ENCODE data around the gene STXBP1.

The STXBP1 gene

DNA sequence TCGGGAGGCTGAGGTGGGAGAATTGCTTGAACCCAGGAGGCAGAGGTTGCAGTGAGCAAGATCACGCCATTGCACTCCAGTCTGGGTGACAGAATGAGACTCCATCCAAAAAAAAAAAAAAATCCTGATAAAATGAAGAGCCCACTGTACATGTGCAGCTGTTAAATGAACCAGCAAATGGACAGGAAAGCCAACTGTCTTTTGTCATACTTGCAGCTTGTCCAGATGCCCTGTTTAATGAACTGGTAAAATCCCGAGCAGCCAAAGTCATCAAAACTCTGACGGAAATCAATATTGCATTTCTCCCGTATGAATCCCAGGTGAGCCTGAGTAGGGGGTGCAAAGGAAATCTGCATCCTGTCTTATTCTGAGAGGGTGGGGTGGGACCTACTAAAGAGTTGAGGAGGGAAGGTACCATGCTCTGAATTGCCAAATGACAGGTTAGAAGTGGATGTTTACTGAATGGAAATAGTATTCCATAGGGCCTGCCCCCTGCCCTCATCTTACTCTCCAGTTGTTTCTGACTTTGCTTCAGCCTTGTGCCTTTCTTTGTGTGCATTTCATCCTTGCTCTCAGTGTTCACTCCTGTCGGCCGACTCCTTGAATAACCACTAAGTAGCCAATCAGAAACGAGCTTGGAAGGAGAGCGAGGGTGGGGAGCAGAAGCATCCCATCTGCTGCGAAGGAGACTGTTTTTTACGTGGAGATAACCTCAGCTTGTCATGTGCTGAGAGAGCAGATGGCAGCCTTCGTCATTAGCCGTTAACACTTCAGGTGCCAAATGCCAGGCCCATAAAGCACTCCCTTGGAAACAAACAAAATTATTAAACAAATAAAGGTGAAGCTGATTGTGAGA lies 49.0 kb downstream of the STXBP1 start:
- no peak for DNase-seq

DNA sequence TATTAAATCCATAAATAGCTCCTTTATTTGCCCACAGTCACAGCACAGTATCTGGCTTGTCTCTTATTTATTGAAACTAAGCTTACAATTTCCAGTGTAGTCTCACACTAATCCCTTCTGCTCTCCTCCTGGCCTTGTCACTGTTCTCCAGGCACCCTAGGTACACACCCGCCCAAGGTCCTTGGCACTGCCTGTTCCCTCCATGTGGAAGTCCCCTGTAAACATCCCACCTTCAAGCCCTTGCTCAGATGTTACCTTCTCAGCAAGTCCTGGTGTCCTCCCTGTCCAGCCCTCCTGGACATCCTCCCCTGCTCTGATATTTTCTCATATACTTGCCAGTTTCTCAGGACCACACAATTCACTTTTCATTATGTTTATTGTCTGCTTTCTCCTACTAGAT lies 50.5 kb downstream of the STXBP1 start:
- DNase-seq, result no peak

DNA sequence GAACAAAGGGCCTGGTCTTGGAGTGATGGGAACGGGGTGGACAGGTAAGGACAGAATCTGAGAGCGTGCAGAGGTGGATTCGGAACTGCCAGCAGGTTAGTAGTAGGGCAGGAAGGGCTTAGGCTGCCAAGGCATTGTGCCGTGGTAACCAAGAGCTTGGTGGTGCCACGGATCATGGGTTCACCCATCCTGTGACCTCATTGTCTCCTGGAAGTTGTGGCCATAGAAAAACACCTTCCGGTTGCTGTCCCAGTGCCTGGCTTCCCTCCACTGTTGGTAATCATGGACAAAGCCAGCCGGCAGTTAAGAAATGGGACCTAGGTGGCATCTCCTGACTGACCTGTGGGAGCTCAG lies 52.2 kb downstream of the STXBP1 start:
- no peak for DNase-seq

DNA sequence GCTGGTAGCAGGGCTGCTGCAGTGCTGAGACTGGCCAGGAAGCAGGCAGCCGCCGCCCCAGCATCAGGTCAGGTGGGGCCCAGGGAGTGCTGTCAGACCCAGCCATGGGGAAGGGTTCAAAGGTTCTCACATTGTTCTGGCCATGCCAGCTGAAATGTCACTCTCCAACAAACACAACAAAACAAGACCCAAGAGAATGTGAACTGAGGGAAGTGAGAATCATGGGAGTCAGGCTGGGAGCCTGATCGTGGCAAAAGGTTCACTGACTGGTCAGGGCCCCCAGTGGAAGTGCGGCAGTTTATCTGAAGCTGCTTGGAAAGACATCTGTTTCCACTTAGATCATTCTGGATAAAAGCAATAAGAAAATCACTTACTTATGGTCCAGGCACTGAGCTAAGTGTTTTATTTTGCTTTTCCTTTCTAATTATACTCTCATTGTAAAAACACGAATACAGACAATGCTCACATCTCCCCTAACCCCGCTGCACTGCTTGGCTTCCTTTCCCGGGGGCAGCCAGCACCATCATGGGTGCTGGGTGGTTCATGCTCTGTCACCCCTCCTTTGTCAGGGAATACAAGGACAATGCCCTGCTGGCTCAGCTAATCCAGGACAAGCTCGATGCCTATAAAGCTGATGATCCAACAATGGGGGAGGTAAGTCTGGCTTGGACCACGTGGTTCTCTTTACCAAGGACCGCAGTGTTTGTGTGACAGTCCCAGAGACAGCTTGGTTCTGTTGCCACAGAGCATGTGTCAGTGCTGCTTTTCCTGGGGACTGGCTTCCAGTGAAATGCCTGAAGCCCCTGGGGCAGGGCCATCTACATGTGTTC lies 52.8 kb downstream of the STXBP1 start:
- DNase-seq, result no peak

DNA sequence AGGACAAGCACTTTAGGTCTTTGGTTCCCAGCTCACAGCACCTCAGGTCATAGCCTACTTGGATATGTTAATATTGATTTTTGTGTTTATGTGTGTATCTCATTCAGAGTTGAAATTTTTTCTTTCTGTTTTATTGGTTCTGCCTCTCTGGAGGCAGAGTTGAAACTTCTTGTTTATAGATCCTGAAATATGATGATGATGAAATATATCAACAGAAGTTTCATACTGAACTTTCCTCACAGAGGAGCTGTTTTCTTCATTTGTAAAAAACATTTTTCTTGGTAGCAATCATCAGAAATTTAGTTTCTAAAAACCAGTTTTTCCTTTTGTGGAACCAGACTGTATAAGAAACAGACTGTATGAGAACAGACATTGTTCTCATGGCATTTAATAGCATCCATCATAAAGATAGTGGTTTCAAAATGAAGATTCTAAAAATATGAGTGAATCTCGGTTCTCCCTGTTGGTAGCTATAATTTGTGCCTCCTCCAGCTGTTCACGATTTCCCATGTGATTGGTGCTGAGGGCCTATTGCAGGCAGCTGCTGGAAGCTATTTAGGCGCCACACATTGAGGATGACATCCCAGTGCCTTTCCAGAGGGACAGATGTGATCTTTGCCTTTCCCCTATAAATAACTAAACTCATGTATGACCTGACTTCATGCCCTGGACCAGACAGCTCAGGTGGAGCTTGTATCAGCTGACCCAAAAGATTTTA lies 55.2 kb downstream of the STXBP1 start:
- DNase-seq, result no peak

DNA sequence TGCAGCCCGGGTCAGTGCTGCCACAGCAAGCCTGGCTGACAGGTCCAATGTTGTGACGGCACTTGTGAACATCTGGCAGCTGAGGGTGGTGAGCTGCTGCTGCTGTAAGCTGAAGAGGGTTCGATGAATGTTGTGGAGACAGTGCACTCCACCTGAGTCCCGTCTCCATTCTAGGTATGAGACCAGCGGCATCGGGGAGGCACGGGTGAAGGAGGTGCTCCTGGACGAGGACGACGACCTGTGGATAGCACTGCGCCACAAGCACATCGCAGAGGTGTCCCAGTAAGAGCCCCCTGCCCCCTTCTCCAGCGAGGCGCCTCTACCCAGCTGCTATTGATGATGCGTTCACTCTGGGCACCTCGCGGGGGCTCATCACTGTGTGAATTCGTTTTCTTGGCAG lies 55.8 kb downstream of the STXBP1 start:
- DNase-seq, result no peak

DNA sequence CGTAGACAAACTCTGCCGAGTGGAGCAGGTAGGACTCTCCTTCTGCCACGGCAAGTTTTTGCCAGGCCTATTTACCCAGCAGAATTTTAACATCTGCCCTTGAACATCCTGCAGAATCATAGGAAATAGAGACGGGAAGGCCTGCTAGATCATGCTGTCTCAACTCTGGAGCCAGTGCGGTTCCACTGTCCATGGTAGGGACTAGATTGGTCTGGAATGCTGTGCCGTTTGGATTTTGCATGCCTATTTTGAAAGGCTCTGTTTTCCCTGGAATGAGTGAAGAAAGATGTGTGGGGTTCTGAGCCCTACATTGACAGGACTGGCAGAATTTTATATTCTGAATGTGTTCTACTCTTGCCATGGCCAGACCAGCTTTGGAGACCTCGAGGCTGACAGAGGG lies 61.2 kb downstream of the STXBP1 start:
- DNase-seq, result no peak

DNA sequence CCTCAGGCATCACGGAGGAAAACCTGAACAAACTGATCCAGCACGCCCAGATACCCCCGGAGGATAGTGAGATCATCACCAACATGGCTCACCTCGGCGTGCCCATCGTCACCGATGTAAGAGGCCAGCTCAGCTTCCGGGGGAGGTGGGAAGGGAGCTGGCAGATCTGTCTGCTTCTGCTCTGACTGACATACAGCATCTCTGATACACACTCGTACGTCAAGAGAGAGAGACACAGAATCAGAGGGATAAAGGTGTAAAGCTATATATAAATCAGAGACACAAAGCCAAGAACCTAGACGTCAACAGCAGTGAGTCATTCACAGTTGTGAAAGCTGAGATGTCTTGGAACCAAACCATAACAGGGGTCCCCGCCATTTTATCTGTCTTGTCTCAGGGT lies 64.6 kb downstream of the STXBP1 start:
- no peak for DNase-seq

DNA sequence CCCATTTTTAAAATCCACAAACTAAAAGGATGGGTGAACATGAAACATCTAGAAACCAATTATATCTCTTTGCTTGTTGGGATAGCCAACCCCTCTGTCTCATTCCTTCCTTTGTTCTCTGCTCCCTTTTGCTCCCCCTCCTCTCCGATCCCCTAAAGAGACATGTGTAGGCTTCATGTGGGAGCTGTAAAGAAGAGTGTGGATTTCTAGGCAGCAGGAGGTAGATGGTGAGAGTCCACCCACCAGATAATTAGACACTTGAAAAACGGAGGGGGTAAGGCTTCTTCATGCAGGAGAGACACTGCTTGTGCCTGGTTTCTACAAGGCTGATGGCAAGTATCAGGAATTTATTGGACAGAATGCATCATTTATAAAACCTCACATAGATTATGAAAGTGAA lies 67.4 kb downstream of the STXBP1 start:
- DNase-seq, result no peak

DNA sequence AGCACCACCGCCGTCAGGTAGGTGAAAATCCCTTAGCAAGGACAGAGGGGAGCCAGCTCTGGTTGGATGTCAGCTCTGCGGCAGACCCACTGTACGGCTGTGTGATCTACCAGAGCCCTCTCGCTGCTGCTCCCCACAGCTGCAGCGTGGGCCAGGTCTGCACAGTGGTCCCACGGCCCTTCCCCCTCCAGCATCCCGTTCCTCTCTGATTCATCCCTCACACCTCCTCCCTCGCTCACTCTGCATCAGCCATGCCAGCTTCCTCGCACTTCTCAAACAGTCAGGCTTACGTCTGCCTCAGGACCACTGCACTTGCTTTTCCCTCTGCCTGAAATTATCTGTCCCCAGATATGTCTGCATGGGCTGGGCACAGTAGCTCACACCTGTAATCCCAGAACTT lies 68.1 kb downstream of the STXBP1 start:
- DNase-seq, result no peak

DNA sequence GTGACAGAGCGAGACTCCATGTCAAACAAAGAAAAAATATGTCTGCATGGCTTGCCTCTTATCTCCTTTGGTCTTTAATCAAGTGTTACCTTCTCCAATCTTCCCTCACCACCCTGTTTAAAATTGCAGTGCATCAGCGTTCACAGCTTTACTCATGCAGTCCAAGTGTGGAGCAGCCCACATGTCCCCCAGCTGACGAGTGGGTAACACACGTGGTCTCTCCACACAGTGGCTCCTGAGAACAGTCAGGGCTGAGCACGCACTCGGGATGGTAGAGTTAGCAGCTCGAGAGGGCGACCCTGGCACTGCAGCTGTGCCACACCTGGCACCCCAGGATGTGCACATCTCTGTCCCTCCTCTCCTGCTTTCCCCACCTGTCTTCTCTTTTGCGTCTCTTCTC lies 68.8 kb downstream of the STXBP1 start:
- DNase-seq, result no peak

DNA sequence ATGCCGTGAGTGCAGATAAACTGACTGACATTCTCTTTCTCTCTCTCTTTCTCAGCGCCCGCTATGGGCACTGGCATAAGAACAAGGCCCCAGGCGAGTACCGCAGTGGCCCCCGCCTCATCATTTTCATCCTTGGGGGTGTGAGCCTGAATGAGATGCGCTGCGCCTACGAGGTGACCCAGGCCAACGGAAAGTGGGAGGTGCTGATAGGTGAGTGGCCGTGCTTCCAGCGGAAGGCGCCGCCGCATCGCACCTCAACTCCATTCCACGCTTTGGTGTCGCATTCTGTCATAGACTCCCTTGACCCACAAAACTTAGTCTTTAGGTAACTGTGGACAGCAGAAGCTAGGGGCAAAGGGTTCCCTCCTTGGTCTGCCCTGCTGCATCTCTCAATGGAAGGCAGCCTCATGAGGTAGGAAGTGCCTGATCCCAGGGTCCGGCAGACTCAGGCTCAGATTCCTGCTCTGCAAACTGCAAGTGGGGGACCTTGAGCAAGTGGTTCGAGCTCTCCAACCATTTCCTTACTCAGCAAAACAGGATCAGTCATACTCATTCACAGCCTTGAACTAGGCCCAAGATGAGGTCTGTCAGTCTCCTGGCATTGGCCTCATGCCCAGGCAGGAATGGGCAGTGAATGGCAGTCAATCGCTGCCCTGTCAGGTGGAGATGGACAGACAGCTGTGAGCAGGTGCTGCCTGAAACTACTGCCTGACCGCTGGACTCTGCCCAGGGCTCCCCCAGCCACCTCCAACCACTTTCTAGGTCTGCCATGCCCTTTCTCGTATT lies 70.5 kb downstream of the STXBP1 start:
- no peak for DNase-seq

DNA sequence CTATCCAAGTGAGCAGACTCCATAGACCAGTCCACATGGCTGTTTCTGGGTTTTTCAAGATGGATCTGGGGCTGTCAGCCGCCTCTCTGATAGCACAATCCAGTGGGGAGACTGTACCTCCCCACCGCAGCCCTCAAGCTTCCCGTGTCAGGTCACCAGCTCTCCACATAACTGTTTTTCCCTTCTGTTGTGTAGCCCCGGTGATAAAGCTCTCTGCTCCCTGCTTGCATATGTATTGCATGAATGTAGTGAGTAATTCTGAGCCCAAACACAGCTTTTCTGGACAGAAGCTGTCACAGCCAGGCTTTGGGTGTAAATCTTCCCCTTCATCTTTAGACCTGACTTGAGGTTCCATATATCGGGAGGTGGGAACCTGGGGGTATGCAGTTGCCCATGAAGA lies 71.6 kb downstream of the STXBP1 start:
- no peak for DNase-seq

DNA sequence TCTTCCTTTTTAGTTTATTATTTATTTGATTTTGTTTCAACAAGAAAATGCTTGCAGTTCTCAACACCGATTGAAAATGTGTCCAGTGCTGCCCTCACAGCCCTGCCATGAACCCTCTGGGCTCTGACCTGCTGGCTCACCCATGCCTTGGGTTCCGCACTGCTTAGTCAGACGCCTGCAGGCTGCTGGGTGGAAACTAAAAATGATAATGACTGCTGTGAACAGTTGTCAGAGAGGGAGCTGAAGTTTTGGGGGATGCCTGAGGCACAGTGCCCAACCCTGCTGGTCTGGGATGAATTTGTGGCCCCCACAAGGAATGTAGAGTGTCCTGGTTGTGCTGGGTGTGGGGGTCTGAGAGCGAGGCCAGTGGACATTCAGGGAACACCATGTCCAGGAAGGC lies 72.5 kb downstream of the STXBP1 start:
- no peak for DNase-seq

DNA sequence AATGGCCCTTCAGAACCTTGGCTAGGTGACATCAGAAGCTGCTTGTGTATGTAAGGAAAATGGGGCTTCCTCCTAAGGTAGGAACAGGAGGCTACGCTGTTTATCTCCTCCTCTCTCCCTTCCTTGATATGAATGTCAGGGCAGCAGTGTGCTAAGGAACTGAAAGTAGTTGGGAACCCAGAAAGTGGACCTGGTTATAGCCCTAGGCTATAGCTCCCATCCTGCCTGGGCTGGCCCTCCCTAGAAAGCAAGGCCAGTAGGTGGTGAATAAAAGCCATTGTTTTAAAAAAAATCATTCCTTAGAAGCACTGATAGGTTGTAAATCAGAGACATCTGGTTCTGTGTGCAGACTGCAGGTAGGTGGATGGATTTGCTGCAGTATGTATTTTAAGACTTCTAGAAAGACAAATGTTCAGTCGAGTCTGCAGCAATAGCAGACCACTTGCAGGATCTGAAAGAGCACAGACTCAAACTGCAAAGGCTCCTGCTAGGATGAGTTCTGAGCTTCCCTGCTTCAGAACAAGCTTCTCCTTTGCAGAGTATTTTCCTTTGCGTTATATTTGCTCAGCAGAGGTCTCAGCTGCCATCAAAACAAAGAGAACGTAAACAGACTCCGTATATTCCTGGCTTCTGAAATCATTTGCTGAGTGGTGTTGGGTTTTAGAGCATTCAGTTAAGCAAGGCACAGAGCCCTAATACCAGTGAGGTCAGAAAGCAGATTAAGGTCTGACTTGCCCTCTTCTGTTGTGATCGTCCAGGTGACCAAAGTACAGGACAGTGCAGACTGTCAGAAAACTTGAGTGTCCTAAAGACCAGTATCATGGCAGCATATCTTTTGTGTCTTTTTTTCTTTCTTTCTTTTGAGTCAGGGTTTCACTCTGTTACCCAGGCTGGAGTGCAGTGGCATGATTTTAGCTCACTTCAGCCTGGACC lies 74.7 kb downstream of the STXBP1 start:
- no peak for DNase-seq

DNA sequence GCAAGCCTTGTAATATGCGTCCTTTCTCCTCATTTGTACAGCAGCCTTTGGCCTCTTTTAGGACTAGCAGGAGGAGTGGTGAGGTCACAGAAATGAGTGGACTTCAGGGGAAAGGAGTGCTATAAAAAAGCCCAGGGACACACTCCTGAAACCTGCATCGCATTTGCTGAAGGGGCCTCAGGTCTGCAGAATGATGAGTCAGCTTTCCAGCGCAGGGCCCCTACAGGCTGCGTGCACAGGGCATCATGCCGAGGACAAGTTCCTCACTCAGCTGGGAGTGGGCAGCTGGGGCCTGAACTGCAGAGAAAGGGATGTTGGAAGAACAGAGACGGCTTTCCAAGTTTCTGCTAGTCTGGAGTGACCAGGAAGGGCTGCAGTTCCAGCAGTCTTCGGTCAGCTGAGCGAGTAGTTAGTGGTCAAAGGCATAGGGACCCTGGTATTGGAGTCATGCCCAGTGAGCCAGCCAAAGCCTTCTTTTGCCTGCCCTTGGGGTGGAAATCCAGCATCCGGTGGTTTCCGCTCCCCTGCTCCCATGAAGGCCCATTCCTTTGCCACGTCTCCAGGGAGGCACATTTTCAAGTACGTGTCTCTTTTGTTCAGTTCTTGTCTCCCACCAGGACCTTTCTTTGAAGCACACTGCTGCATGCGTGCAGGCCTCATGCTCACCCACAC lies 77.4 kb downstream of the STXBP1 start:
- DNase-seq, result no peak

DNA sequence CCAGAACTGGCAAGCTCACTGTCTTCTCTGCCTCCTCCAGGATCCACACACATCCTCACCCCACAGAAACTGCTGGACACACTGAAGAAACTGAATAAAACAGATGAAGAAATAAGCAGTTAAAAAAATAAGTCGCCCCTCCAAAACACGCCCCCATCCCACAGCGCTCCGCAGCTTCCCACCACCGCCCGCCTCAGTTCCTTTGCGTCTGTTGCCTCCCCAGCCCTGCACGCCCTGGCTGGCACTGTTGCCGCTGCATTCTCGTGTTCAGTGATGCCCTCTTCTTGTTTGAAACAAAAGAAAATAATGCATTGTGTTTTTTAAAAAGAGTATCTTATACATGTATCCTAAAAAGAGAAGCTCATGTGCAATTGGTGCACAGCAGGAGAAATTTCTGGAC lies 78.7 kb downstream of the STXBP1 start:
- no peak for DNase-seq

DNA sequence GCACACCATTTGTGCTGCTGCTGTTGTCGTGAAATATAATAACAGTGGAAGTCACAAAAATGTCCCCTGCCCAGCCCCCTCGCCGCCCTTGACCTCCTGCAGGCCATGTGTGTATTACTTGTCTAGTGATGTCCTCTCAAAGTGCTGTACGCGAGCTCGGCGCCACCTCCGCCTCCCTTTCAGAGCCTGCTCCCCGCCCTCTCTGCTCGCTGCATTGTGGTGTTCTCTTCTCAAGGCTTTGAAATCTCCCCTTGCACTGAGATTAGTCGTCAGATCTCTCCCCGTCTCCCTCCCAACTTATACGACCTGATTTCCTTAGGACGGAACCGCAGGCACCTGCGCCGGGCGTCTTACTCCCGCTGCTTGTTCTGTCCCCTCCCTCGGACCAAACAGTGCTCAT lies 80.0 kb downstream of the STXBP1 start:
- DNase-seq, result no peak

DNA sequence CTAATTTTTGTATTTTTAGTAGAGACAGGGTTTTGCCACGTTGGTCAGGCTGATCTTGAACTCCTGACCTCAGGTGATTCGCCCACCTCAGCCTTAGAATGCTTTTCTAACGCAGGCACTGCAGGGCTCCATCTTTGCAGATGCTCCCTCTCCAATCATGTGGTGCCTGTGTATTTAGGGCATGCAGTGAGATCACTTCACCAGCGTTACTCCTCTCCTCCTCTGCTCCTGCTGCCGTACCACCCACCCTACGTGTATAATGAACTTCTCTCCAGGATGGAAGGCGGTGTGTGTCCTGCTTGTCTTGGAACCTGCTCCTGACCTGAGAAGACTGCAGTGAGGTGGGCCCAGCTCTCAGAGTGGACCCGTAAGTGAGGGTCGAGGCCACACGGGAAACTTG lies 81.1 kb downstream of the STXBP1 start:
- no peak for DNase-seq

DNA sequence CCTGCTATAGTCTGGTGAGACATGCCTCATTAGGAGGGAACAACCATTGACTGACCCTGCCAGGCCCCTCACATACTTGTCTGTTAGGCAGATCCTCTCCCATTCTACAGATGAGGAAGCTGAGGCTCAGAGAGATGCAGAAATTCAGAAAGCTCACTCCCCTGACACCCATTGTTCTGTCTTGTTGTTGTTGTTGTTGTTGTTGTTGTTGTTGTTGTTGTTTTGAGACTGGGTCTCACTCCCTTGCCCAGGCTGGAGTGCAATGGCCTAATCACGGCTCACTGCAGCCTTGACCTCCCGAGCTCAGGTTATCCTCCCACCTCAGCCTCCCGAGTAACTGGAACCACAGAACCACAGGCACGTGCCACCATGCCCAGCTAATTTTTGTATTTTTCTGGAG lies 81.6 kb downstream of the STXBP1 start:
- DNase-seq, result no peak

Data from NCI-H1930 (cell line).